ENCODE measurements around the gene SETD2. TPM values are rescaled to one million over a fixed set of nuclear protein-coding genes. Genes with fewer than 3 reads are reported as not detected.

SETD2 gene
- total and polyA plus RNA-seq, 9 of the 15 experiments (the other 6 are each of a cell fraction or from before 2014, with no cell fraction given): 8.2 to 44.0 (median 33.6) TPM

DNA sequence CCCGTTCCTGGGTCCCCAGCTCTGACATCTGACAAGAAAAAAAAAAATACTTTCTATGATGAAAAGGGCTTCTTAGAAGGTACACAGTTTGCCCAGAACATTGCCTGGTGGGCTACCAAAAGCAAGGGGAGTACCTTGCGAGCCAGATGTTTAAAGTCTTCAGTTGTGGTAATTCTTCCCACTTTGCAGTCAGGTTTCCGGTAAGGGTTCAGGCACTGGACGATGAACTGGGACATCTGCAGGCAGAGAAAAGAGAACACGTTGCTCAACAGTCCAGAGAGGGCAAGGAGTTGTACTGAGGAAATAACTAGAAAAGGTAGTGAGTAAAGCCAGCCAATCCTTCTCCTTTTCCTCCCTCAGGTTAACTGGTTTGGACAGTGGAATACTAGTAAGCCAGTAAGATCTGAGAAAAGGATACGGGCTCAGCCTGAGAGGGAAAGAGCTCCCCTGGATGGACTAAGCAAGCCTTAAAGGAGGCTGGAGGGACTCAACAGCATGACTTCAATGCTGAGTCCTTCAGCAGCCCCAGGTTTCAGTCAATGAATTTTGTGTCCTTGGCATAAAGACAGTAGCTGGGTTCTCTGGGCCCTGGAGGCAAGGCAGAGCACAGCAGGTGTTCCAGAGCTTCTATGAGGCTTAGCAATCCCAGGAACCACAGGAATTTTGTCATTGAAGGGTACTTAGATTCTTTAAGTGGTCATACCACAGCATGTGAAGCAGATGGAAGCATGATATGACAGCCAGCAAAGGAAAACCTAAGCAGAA, 146.2 kb downstream of the SETD2 start:
- Histone ChIP-seq H4K20me1 (replicated peaks; ENCODE audit: control insufficient read depth, insufficient read depth, low read length) (no peaks in the 10 kb centered on the region), H3K4me1 (replicated peaks in 1 of 2; ENCODE audit: control insufficient read depth in 2 of 2, insufficient read depth in 2 of 2, low read length in 2 of 2) (peaks cover 11 to 27% of the 10 kb centered on the region in 2 experiments; a peak in 4 of 5 replicates), H3K9me3 (replicated peaks; ENCODE audit: control insufficient read depth, insufficient read depth, low read depth, low read length) (no peaks in the 10 kb centered on the region), H3K36me3 (ENCODE audit: control insufficient read depth, insufficient read depth, low read length) (peaks cover 66% of the 10 kb centered on the region), H3K4me3 (no peak overlapping the region), H3K4me2 (ENCODE audit: insufficient read depth, low read length) (peak overlapping the region; percentile 63), H3K27me3 (ENCODE audit: control insufficient read depth in 2 of 2, insufficient read depth in 2 of 2, low read length in 2 of 2) (no peaks in the 10 kb centered on the region), H3K79me2 (ENCODE audit: control insufficient read depth, insufficient read depth, low read length) (peaks cover 5% of the 10 kb centered on the region; the same call in 1 of the 3 replicates), H3K9ac (ENCODE audit: insufficient read depth in 1 of 2, low read depth in 2 of 2, low read length in 2 of 2) (peak overlapping the region; percentile 27 to 65; a peak in 3 of 4 replicates), H3K9me1 (ENCODE audit: control insufficient read depth, insufficient read depth, low read length) (no peaks in the 10 kb centered on the region), H3K27ac (ENCODE audit: extremely low read depth, low read depth, low read length) (peak overlapping the region; percentile 80), H2AFZ (ENCODE audit: low read depth, low read length) (no peak overlapping the region)
- 56% methylated on average over 6 of the region's 6 CpGs for WGBS (ENCODE audit: insufficient coverage, low coverage, missing lambda C conversion rate)
- DNase-seq (ENCODE audit: extremely low read depth in 1 of 4, low spot score in 3 of 4) (no peak), FAIRE-seq (no peak), ATAC-seq (peak; percentile 7)
- ChIA-PET CTCF (ENCODE audit: low intra/inter-chr PET ratio) (no interaction called here), POLR2A (interaction anchor here (0.5 to 4.9 kb wide), 7 partner anchors 10 to 186 kb away, joined by 3 to 27 read pairs (median 3); no protein-coding TSS in a partner anchor)
- in situ Hi-C loops (cut with MboI) (no loop called here), intact Hi-C loops (cut with micrococcal nuclease) (loop anchor here (10.0 kb wide), 2 partner anchors 307 to 357 kb away; no protein-coding TSS in a partner anchor)
- BruUV-seq (replicated peaks): TSS peak; percentile 56
- TF ChIP-seq CEBPB (tag; IDR thresholded peaks at IDR 0.05): peak; percentile 27; the same call in 1 of the 2 replicates
- no peak for TF ChIP-seq ZNF766 (CRISPR knock-in tag; conservative IDR thresholded peaks at IDR 0.05)
- 0 out of 2 replicates have a peak, but pooled peaks have one; percentile 31 for TF ChIP-seq NFRKB (IDR thresholded peaks at IDR 0.05; ENCODE audit: low read depth)
- no peak for TF ChIP-seq ZNF644 (tag; IDR thresholded peaks at IDR 0.05; ENCODE audit: low read depth)
- peak; percentile 91 for TF ChIP-seq ZNF146 (CRISPR knock-in tag; IDR thresholded peaks at IDR 0.05; ENCODE audit: unreplicated experiment)
- TF ChIP-seq, protein P1, sequence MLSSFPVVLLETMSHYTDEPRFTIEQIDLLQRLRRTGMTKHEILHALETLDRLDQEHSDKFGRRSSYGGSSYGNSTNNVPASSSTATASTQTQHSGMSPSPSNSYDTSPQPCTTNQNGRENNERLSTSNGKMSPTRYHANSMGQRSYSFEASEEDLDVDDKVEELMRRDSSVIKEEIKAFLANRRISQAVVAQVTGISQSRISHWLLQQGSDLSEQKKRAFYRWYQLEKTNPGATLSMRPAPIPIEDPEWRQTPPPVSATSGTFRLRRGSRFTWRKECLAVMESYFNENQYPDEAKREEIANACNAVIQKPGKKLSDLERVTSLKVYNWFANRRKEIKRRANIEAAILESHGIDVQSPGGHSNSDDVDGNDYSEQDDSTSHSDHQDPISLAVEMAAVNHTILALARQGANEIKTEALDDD (IDR thresholded peaks at IDR 0.05): peak; percentile 26
- TF ChIP-seq MTA3 (IDR thresholded peaks at IDR 0.05; ENCODE audit: borderline replicate concordance): 0 out of 2 replicates have a peak, but pooled peaks have one; percentile 6
- no peak for TF ChIP-seq BRF1 (IDR thresholded peaks at IDR 0.05; ENCODE audit: borderline replicate concordance, extremely low read depth, insufficient read length)
- TF ChIP-seq, protein P2, sequence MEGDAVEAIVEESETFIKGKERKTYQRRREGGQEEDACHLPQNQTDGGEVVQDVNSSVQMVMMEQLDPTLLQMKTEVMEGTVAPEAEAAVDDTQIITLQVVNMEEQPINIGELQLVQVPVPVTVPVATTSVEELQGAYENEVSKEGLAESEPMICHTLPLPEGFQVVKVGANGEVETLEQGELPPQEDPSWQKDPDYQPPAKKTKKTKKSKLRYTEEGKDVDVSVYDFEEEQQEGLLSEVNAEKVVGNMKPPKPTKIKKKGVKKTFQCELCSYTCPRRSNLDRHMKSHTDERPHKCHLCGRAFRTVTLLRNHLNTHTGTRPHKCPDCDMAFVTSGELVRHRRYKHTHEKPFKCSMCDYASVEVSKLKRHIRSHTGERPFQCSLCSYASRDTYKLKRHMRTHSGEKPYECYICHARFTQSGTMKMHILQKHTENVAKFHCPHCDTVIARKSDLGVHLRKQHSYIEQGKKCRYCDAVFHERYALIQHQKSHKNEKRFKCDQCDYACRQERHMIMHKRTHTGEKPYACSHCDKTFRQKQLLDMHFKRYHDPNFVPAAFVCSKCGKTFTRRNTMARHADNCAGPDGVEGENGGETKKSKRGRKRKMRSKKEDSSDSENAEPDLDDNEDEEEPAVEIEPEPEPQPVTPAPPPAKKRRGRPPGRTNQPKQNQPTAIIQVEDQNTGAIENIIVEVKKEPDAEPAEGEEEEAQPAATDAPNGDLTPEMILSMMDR (IDR thresholded peaks at IDR 0.05 in 2 of 3, conservative IDR thresholded peaks at IDR 0.05 in 1 of 3; ENCODE audit: insufficient read depth in 2 of 3, low read depth in 1 of 3, low read length in 3 of 3): no peak
- TF ChIP-seq BHLHE40 (IDR thresholded peaks at IDR 0.05; ENCODE audit: low read length): 0 out of 2 replicates have a peak, but pooled peaks have one; percentile 19
- 0 out of 2 replicates have a peak, but pooled peaks have one; percentile 1 for TF ChIP-seq ZNF584 (CRISPR knock-in tag; IDR thresholded peaks at IDR 0.05; ENCODE audit: low read depth)
